ENCODE measurements around the gene KIAA0825. TPM values are rescaled to one million over a fixed set of nuclear protein-coding genes. Genes with fewer than 3 reads are reported as not detected.
A peak's percentile ranks its signal among the peaks of the same experiment; 100 is the strongest.
"Not testable (repeated sequence)": the region's sequence is repeated elsewhere in the genome, so short reads cannot be mapped to it uniquely, and the experiment has no call there.

Gene KIAA0825
- polyA plus RNA-seq, 4 donors: 4.1 to 5.9 (median 5.3) TPM

DNA sequence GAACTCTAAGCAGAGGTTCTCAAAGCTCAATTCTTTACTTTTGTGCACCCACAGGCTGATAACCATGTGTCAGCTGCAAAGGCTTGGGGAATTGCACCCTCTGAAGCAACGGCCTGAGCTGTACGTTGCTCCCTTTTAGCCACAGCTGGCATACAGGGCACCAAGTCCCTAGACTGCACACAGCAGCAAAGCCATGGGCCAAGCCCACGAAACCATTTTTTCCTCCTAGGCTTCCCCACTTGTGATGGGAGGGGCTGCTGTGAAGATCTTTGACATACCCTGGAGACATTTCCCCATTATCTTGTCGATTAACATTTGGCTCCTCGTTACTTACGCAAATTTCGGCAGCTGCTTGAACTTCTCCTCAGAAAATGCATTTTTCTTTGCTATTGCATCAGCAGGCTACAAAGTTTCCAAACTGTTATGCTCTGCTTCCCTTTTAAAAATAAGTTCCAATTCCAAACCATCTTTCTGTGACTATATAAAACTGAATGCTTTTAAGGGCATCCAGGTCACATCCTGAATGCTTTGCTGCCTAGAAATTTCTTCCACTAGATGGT, 23.0 kb downstream of the KIAA0825 start:
- DNase-seq (ENCODE audit: low read depth in 4 of 4, low spot score in 3 of 4): no peak

GRCh38 chr5:94577466-94578245, 40.7 kb downstream of the KIAA0825 start:
- no peak for DNase-seq (ENCODE audit: low read depth in 4 of 4, low spot score in 3 of 4)

GRCh38 chr5:94575196-94575595, 43.2 kb downstream of the KIAA0825 start:
- no peak for DNase-seq (ENCODE audit: low read depth in 4 of 4, low spot score in 3 of 4)

DNA sequence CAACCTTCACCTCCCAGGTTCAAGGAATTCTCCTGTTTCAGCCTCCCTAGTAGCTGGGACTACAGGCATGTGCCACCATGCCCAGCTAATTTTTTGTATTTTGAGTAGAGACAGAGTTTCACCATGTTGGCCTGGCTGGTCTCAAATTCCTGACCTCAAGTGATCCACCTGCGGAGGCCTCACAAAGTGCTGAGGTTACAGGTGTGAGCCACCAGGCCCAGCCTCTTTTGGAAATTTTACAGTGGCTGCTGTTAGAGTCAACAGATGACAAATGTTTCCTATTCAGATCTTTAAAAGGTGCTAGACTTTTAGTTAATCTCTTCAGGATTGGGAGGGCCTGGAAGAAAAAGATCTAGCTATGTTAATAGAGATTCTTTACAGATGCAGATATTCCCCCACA, 45.1 kb downstream of the KIAA0825 start:
- not testable (repeated sequence) for DNase-seq (ENCODE audit: low read depth in 4 of 4, low spot score in 3 of 4)

DNA sequence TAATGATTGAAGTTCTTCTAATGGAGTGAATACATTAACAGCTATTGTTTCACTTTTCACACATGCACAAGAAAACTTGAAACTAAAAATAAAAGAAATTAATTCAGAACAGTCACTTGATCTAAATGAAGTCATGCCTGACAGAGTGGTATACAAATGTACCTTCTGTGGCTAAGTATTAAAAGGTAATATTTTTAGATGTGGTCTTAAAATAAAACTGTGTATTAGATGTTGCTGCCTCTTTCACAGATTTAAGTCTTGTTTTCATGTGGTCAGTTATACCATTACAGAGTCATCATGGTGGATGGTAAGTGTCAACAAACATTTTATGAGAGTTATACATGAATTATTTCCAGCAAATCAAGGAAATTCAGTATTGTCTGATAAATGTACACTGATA, 47.0 kb downstream of the KIAA0825 start:
- DNase-seq (ENCODE audit: low read depth in 4 of 4, low spot score in 3 of 4): no peak

DNA sequence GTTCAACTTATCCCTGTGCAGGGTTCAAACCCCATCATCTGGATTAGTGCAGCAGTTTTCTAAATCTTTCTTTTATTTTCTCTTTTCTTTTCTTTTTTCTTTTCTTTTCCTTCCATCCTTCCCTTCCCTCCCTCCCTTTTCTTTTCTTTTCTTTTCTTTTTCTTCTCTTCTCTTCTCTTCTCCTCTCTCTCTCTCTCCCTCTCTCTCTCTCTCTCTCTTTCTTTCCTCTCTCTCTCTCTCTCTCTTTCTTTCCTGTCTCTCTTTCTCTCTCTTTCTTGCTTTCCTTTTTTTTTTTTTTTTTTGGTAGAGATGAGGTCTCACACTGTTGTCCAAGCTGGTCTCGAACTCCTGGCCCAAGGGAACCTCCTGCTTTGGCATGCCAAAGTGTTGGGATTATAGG, 53.6 kb downstream of the KIAA0825 start:
- DNase-seq (ENCODE audit: low read depth in 4 of 4, low spot score in 3 of 4): no peak

DNA sequence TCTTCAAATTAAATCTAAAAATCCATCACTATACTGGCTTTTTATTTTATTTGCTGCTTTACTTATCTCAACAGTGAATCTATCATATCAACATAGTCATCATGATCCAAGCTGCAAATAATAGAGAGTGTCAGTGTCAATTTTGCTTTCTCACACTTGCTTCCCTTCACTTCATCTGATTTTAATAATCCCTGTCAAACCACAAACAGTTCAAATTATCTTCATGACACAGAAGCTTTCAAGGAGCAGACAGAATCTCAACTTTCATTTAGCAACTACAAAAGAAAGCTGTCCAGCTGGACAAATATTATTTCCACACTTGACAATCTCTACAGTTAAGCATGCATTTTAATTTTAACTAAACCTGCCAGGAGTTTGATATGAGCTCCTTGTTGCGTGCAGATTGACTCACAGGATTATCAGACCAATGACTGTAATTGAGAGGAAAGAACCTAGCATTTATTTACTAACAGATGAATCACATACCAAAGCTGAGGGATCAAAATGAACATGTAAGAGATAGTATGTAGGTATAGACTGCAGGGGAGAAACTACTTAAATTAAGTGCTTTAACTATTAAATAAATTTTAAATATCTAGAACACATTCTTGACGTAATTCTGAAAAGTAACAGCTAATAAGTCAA, 56.0 kb downstream of the KIAA0825 start:
- no peak for DNase-seq (ENCODE audit: low read depth in 4 of 4, low spot score in 3 of 4)

DNA sequence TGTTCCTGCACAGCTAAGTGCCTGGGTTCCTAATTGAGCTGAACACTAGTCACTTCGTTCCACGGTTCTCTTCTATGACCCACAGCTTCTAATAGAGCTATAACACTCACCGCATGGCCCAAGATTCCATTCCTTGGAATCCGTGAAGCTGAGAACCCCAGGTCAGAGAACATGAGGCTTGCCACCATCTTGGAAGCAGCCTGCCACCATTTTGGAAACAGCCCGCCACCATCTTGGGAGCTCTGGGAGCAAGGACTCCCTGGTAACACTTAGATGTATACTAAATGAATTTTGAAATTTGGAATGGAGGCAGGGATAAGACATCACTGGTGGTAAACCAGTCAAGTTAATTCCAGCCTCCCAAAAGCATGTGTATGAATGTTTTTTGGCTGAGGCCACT, 60.4 kb downstream of the KIAA0825 start:
- DNase-seq (ENCODE audit: low read depth in 4 of 4, low spot score in 3 of 4): no peak

DNA sequence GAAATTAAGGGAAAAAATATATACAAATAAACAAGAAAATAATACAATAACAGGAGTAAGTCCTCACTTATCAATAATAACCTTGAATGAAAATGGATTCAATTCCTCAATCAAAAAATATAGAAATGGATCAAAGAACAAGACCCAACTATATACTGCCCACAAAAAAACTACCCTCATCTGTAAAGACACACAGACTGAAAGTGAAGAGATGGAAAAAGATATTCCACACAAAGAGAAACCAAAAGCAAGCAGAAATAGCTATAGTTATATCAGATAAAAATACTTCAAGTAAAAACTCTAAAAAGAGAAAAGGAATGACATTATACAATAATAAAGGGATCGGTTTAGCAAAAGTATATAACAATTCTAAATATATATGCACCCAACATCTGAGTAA, 66.5 kb downstream of the KIAA0825 start:
- no peak for DNase-seq (ENCODE audit: low read depth in 4 of 4, low spot score in 3 of 4)

- no peak for DNase-seq (ENCODE audit: low read depth in 4 of 4, low spot score in 3 of 4)
These were observed 72.4 kb downstream of the KIAA0825 start for GRCh38 chr5:94545870-94546625.

DNA sequence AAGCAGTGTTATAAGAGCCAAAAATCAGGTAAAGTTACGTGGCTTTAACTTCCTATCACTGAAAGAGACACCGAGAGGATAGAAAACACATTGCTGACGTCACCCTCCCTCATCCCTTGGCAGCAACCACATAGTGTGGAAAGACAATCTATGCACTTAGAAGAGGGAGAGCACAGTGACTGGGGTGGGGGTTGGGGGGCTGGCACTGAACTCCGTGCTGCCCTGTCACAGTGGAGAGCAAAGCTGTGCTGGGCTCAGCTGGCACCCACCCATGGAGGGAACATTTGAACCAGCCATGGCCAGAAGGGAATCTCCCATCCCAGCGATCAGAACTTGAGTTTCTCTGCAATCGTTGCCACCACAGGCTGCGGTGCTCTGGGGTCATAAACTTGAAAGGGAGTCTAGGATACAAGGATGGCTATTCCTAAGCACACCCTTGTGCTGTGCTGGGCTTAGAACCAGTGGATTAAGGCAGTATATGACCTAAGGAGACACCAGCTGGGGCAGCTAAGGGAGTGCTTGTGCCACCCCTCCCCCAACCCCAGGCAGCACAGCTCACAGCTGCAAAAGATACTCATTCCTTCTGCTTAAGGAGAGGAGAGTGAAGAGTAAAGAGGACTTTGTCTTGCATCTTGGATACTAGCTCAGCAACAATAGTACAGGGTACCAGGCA, 73.4 kb downstream of the KIAA0825 start:
- no peak for DNase-seq (ENCODE audit: low read depth in 4 of 4, low spot score in 3 of 4)

GRCh38 chr5:94544031-94544650, 74.3 kb downstream of the KIAA0825 start:
- DNase-seq (ENCODE audit: low read depth in 4 of 4, low spot score in 3 of 4): no peak

GRCh38 chr5:94540856-94541494, 77.4 kb downstream of the KIAA0825 start:
- DNase-seq (ENCODE audit: low read depth in 4 of 4, low spot score in 3 of 4): no peak

DNA sequence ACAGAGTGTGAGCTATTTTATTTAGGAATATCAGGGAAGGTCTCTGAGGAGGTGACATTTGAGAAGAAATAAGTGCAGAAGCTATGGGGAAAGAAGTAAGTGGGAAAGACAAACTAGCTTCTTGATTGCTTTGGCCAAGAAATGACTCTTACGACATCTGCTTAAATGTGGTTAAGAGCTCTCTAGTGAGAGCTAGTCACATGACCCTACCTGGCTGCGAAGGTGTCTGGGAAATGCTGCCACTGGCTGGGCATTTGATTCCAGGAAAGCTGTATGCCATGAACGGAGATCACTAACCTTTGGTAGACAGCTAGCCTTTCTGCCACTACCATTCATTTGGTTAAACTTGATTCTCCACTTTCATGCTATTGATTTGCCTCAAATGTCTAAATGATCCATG, 80.1 kb downstream of the KIAA0825 start:
- no peak for DNase-seq (ENCODE audit: low read depth in 4 of 4, low spot score in 3 of 4)

DNA sequence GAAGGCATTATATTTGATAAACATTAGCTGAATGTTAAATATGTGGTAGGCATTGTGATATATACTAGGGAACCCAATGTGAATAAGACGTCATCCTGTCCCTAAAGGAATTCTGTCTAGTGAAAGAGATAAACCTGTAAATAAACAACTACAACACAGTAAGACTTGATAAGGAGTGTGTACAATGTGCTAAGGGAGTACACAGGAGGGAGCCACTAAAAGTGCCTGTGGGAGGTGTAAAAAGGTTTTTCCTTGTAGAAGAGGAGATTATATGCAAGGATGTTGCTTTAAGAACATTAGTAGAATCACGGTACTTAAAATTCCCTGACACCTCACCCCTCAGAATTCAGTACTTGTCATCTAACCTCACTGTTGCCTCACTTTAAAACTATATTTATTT, 91.7 kb downstream of the KIAA0825 start:
- no peak for DNase-seq (ENCODE audit: low read depth in 4 of 4, low spot score in 3 of 4)

DNA sequence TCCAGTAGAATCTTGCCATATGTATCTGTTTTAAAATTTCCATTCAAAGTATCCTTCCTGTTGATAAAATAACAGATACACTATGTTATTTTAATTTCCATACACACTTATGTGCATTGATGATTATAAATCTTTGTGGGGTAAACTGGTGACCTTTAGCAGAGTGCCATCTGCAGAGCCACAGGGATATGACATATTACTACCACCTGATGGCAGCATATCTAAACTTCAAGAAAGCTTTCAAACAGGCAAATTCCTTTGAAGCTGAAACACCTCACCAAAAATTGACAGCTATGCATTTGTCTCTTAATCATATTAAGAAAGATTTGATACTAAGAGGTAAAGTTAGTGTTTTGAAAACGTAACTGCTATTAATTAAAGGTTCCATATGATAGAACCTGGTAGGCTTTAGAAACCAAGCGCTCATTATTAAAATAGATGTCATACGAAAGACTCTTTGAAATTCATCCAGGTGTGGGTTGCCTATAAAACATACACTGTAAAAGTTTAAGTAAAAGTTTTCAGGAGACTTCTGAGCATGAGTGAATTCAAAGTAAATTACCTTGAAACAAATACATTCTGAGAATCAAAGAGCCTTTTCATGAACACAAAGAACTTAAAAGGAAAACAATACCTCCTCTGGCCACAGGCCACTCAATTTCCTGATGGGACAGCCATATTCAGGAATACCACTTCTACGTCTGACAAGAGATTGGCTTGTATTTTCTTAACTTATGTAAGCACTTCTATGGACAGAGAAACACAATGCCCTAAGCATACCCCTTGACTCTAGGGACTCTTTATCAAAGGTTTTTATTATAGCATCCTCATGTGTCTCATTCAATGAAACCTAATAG, 93.3 kb downstream of the KIAA0825 start:
- peak in 1 of 4 donors; percentile 3 for DNase-seq (ENCODE audit: low read depth in 4 of 4, low spot score in 3 of 4)

- no peak for DNase-seq (ENCODE audit: low read depth in 4 of 4, low spot score in 3 of 4)
These were observed 95.4 kb downstream of the KIAA0825 start for GRCh38 chr5:94523018-94523417.

DNA sequence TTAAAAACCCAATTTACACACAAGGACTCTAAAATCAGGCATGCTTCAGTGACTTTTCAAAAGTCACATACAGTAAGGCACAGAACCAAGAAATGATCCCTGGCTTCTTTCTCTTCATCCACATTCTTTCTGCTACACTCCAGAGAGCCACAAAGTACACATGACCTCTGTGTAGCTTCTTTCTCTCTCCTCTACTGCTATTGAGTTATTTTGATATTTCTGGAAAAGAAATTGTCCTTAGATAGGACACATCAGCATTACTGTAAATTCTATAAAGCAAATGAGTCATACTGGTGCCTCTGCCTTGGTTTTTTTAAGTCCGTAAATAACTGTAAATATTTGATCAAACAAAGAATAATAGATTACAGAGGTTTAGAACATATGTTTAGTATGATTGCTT, 96.3 kb downstream of the KIAA0825 start:
- DNase-seq (ENCODE audit: low read depth in 4 of 4, low spot score in 3 of 4): no peak

Data from left renal pelvis (tissue), 4 donors.